Myocyte (in vitro differentiated cells): ENCODE results near the gene CPE. TPM values are rescaled to one million over a fixed set of nuclear protein-coding genes. Genes with fewer than 3 reads are reported as not detected.
"Not testable (repeated sequence)": the region's sequence is repeated elsewhere in the genome, so short reads cannot be mapped to it uniquely, and the experiment has no call there.

Experiments
- DNase-seq: peaks from one replicate; pipeline ENCODE4 v3.0.0-alpha.2; 2012; ENCODE audit warnings: low read depth
- total RNA-seq: library from RNA; depleted of rRNA; stranded (reverse); fragments of >200 nt; gene quantifications from 2 replicates; pipeline ENCODE4 v1.2.3, GENCODE V29; 2014

Gene CPE
- total RNA-seq, 1 donor from 2014 or later, result 3.2 TPM

- DNase-seq, result peak; percentile 22
These were observed 82.5 kb downstream of the CPE start for GRCh38 chr4:165461159-165461821.

GRCh38 chr4:165462009-165462408 lies 83.2 kb downstream of the CPE start:
- no peak for DNase-seq

- DNase-seq, result no peak
These were observed 85.6 kb downstream of the CPE start for GRCh38 chr4:165464376-165464775.

- DNase-seq, result peak; percentile 32
These were observed 86.1 kb downstream of the CPE start for GRCh38 chr4:165464813-165465381.

GRCh38 chr4:165470009-165470408 lies 91.2 kb downstream of the CPE start:
- DNase-seq, result no peak

GRCh38 chr4:165472943-165473676 lies 94.3 kb downstream of the CPE start:
- DNase-seq, result no peak

- no peak for DNase-seq
These were observed 96.2 kb downstream of the CPE start for GRCh38 chr4:165474784-165475705.

GRCh38 chr4:165475706-165476070 lies 96.9 kb downstream of the CPE start:
- no peak for DNase-seq

- DNase-seq, result peak; percentile 7
These were observed 97.6 kb downstream of the CPE start for GRCh38 chr4:165476214-165477098.

GRCh38 chr4:165477799-165478198 lies 99.0 kb downstream of the CPE start:
- DNase-seq, result no peak

- no peak for DNase-seq
These were observed 99.5 kb downstream of the CPE start for GRCh38 chr4:165478260-165478659.

- no peak for DNase-seq
These were observed 102.4 kb downstream of the CPE start for GRCh38 chr4:165481053-165481835.

GRCh38 chr4:165489786-165490185 lies 111.0 kb downstream of the CPE start:
- DNase-seq, result no peak

- DNase-seq, result not testable (repeated sequence)
These were observed 113.8 kb downstream of the CPE start for GRCh38 chr4:165492583-165492982.

GRCh38 chr4:165493359-165493758 lies 114.6 kb downstream of the CPE start:
- DNase-seq, result peak; percentile 68

- DNase-seq, result no peak
These were observed 124.4 kb downstream of the CPE start for GRCh38 chr4:165502916-165503907.

- no peak for DNase-seq
These were observed 125.4 kb downstream of the CPE start for GRCh38 chr4:165504184-165504583.
